Bronchial epithelial cell (primary cell): Measurements from ENCODE around the gene SELENON. TPM values are rescaled to one million over a fixed set of nuclear protein-coding genes. Genes with fewer than 3 reads are reported as not detected.

Source experiments
- DNase-seq: peaks from one replicate; pipeline ENCODE4 v3.0.0-alpha.2; 2010; ENCODE audit warnings: low read depth
- FAIRE-seq: peaks from 2 replicates; lab custom pipeline; 2011; peaks lifted over from hg19 to GRCh38; lab: Jason Lieb, UNC
- H3K27me3 ChIP-seq: 2 replicates; pipeline ENCODE4 v1.5.1; 2011; ENCODE audit warnings: low read length; ENCODE audit not compliant: control insufficient read depth, insufficient read depth
- H3K36me3 ChIP-seq: 2 replicates; pipeline ENCODE4 v1.5.1; 2011; ENCODE audit warnings: low read length; ENCODE audit not compliant: control insufficient read depth, insufficient read depth
- H3K4me3 ChIP-seq: 2 replicates; pipeline ENCODE4 v1.5.1; 2011; ENCODE audit warnings: mild to moderate bottlenecking, low read depth, low read length, control low read depth
- CTCF ChIP-seq: IDR thresholded peaks from 2 replicates; pipeline ENCODE4 v1.5.1; 2011; ENCODE audit warnings: mild to moderate bottlenecking, moderate library complexity, low read length, control low read depth, inconsistent platforms; ENCODE audit not compliant: insufficient read depth, severe bottlenecking
- total RNA-seq: library from RNA; depleted of rRNA; stranded (reverse); fragments of >200 nt; gene quantifications from 2 replicates; pipeline ENCODE4 v1.2.1, GENCODE V29; 2014

SELENON gene
- total RNA-seq, 1 donor from 2014 or later, result 3.4 TPM

- H3K27me3 ChIP-seq, result no peaks in the 10 kb centered on the region
- no peaks in the 10 kb centered on the region for H3K36me3 ChIP-seq
- no peak for DNase-seq
- no peak for FAIRE-seq
- H3K4me3 ChIP-seq, result no peak overlapping the region
- no peak for TF ChIP-seq CTCF
Measured at GRCh38 chr1:25785333-25786067, 14.5 kb upstream of the SELENON start.

GRCh38 chr1:25786887-25787759 lies 12.9 kb upstream of the SELENON start:
- no peak for TF ChIP-seq CTCF
- Histone ChIP-seq H3K4me3 (no peak overlapping the region), H3K36me3 (no peaks in the 10 kb centered on the region), H3K27me3 (peaks cover 2% of the 10 kb centered on the region)
- FAIRE-seq, result no peak
- DNase-seq, result peak; percentile 27

GRCh38 chr1:25787760-25788166 lies 12.2 kb upstream of the SELENON start:
- Histone ChIP-seq H3K36me3 (no peaks in the 10 kb centered on the region), H3K4me3 (no peak overlapping the region), H3K27me3 (peaks cover 2% of the 10 kb centered on the region)
- FAIRE-seq (no peak), DNase-seq (no peak)
- TF ChIP-seq CTCF, result no peak

GRCh38 chr1:25790472-25790871 lies 9.5 kb upstream of the SELENON start:
- peak; percentile 79 for FAIRE-seq
- H3K36me3 ChIP-seq, result no peaks in the 10 kb centered on the region
- no peak for TF ChIP-seq CTCF

GRCh38 chr1:25792115-25792514 lies 7.9 kb upstream of the SELENON start:
- peaks cover 4% of the 10 kb centered on the region for H3K27me3 ChIP-seq
- TF ChIP-seq CTCF, result no peak
- FAIRE-seq, result no peak
- H3K4me3 ChIP-seq, result no peak overlapping the region
- no peaks in the 10 kb centered on the region for H3K36me3 ChIP-seq
- no peak for DNase-seq

More at GRCh38 chr1:25790472-25790871, 9.5 kb upstream of the SELENON start:
- no peak for DNase-seq
- Histone ChIP-seq H3K27me3 (peaks cover 4% of the 10 kb centered on the region), H3K4me3 (no peak overlapping the region)
